ENCODE data around the gene PRAC2.

GRCh38 chr17:48718761-48719641 is 4.0 kb upstream of the PRAC2 start:
- TF ChIP-seq CTCF (IDR thresholded peaks at IDR 0.05; ENCODE audit: low read depth, low read length, poor library complexity, severe bottlenecking) = no peak
- no peak for TF ChIP-seq EZH2phosphoT487 (IDR thresholded peaks at IDR 0.05; ENCODE audit: borderline replicate concordance, low read length)

All from DOHH2 (cell line).